ENCODE results near the gene IFT81. TPM values are rescaled to one million over a fixed set of nuclear protein-coding genes. Genes with fewer than 3 reads are reported as not detected.

The IFT81 gene
- total and polyA plus RNA-seq, 2 donors (not counting 3 experiments of a cell fraction or from before 2014, with no cell fraction given): 2.4 to 9.8 TPM

- Histone ChIP-seq H2AFZ (ENCODE audit: low read depth, low read length) (no peak overlapping the region), H3K4me1 (ENCODE audit: control insufficient read depth, extremely low read depth, insufficient read depth, low read length) (no peaks in the 10 kb centered on the region), H3K27me3 (ENCODE audit: control insufficient read depth in 2 of 2, insufficient read depth in 2 of 2, low read length in 2 of 2) (no peaks in the 10 kb centered on the region), H3K36me3 (ENCODE audit: control insufficient read depth in 2 of 2, extremely low read depth in 1 of 2, insufficient read depth in 2 of 2, low read length in 2 of 2) (no peaks in the 10 kb centered on the region), H3K4me2 (ENCODE audit: insufficient read depth, low read length) (no peak overlapping the region), H3K79me2 (ENCODE audit: control insufficient read depth, insufficient read depth, low read length) (no peaks in the 10 kb centered on the region), H3K4me3 (replicated peaks in 1 of 3; ENCODE audit: insufficient read depth in 1 of 3, low read depth in 1 of 3, low read length in 3 of 3) (no peak overlapping the region), H3K27ac (ENCODE audit: insufficient read depth, low read depth, low read length) (no peak overlapping the region), H3K9me3 (replicated peaks; ENCODE audit: control insufficient read depth, insufficient read depth, low read length) (no peaks in the 10 kb centered on the region), H3K9me1 (replicated peaks; ENCODE audit: control insufficient read depth, extremely low read depth, insufficient read depth, low read length) (no peaks in the 10 kb centered on the region), H3K9ac (replicated peaks; ENCODE audit: extremely low read depth, insufficient read depth, low read length) (no peak overlapping the region), H4K20me1 (replicated peaks; ENCODE audit: control insufficient read depth, extremely low read depth, insufficient read depth, low read length) (no peaks in the 10 kb centered on the region)
- no TSS peak for BruUV-seq (replicated peaks)
- TF ChIP-seq GATA2 (IDR thresholded peaks at IDR 0.05; ENCODE audit: insufficient read depth, insufficient read length, low read depth, low read length): no peak
- TF ChIP-seq FOS (IDR thresholded peaks at IDR 0.05; ENCODE audit: borderline replicate concordance, insufficient read depth, low read length): no peak
- TF ChIP-seq EZH2 (IDR thresholded peaks at IDR 0.05; ENCODE audit: borderline replicate concordance, low read depth, low read length, severe bottlenecking): no peak
- no peak for TF ChIP-seq MYC (IDR thresholded peaks at IDR 0.05; ENCODE audit: low read depth, low read length)
- TF ChIP-seq JUN (IDR thresholded peaks at IDR 0.05; ENCODE audit: borderline replicate concordance, insufficient read depth, insufficient read length, low read depth): no peak
- TF ChIP-seq POLR2AphosphoS5 (IDR thresholded peaks at IDR 0.05; ENCODE audit: insufficient read depth, low read depth, low read length): no peak
- dilution Hi-C loops (cut with MboI; ENCODE audit: extremely low pct_ligation_motif_present, low sequenced_read_pairs) (no loop called here), intact Hi-C loops (cut with micrococcal nuclease) (no loop called here)
- FAIRE-seq (no peak), DNase-seq (ENCODE audit: low read depth, low spot score) (no peak)
- ChIA-PET CTCF (interaction anchor here (0.7 to 1.9 kb wide), 5 partner anchors 10 to 79 kb away, joined by 3 to 7 read pairs (median 3); no protein-coding TSS in a partner anchor), POLR2A (interaction anchor here (0.6 kb wide), 1 partner anchor 266 kb away, joined by 4 read pairs; no protein-coding TSS in a partner anchor)
Observed at GRCh38 chr12:110165540-110166159, 41.5 kb downstream of the IFT81 start.

- no peak overlapping the region for H3K27ac ChIP-seq (ENCODE audit: insufficient read depth, low read depth, low read length)
- intact Hi-C loops (cut with micrococcal nuclease): no loop called here
- no peak overlapping the region for H3K9ac ChIP-seq (replicated peaks; ENCODE audit: extremely low read depth, insufficient read depth, low read length)
- no TSS peak for BruUV-seq (replicated peaks)
- H3K27me3 ChIP-seq (ENCODE audit: control insufficient read depth in 2 of 2, insufficient read depth in 2 of 2, low read length in 2 of 2): no peaks in the 10 kb centered on the region
- TF ChIP-seq POLR2AphosphoS5 (IDR thresholded peaks at IDR 0.05; ENCODE audit: insufficient read depth, low read depth, low read length): no peak
- no peak for TF ChIP-seq FOS (IDR thresholded peaks at IDR 0.05; ENCODE audit: borderline replicate concordance, insufficient read depth, low read length)
- TF ChIP-seq EZH2 (IDR thresholded peaks at IDR 0.05; ENCODE audit: borderline replicate concordance, low read depth, low read length, severe bottlenecking): no peak
- FAIRE-seq (no peak), DNase-seq (ENCODE audit: low read depth, low spot score) (no peak)
- no peaks in the 10 kb centered on the region for H3K36me3 ChIP-seq (ENCODE audit: control insufficient read depth in 2 of 2, extremely low read depth in 1 of 2, insufficient read depth in 2 of 2, low read length in 2 of 2)
- H3K4me1 ChIP-seq (ENCODE audit: control insufficient read depth, extremely low read depth, insufficient read depth, low read length): no peaks in the 10 kb centered on the region
- ChIA-PET CTCF (no interaction called here), POLR2A (no interaction called here)
- H3K4me3 ChIP-seq (replicated peaks in 1 of 3; ENCODE audit: insufficient read depth in 1 of 3, low read depth in 1 of 3, low read length in 3 of 3): no peak overlapping the region
- H3K79me2 ChIP-seq (ENCODE audit: control insufficient read depth, insufficient read depth, low read length): no peaks in the 10 kb centered on the region
- no peaks in the 10 kb centered on the region for H3K9me3 ChIP-seq (replicated peaks; ENCODE audit: control insufficient read depth, insufficient read depth, low read length)
- no peak overlapping the region for H2AFZ ChIP-seq (ENCODE audit: low read depth, low read length)
- dilution Hi-C loops (cut with MboI; ENCODE audit: extremely low pct_ligation_motif_present, low sequenced_read_pairs): no loop called here
- H4K20me1 ChIP-seq (replicated peaks; ENCODE audit: control insufficient read depth, extremely low read depth, insufficient read depth, low read length): no peaks in the 10 kb centered on the region
- H3K4me2 ChIP-seq (ENCODE audit: insufficient read depth, low read length): no peak overlapping the region
- H3K9me1 ChIP-seq (replicated peaks; ENCODE audit: control insufficient read depth, extremely low read depth, insufficient read depth, low read length): no peaks in the 10 kb centered on the region
Observed at GRCh38 chr12:110168732-110169455, 44.7 kb downstream of the IFT81 start.

Measured in endothelial cell of umbilical vein (primary cell).